ENCODE data around the gene KCNJ14. TPM values are rescaled to one million over a fixed set of nuclear protein-coding genes. Genes with fewer than 3 reads are reported as not detected.

Gene KCNJ14
- total and polyA plus RNA-seq, 2 of the 8 experiments (the other 6 are each of a cell fraction or from before 2014, with no cell fraction given): 0.45 to 0.89 TPM

- H3K4ac ChIP-seq (replicated peaks; ENCODE audit: insufficient read length, low read depth, low read length): no peak overlapping the region
- no peak overlapping the region for H3K27ac ChIP-seq (ENCODE audit: low read depth, low read length)
- CTCF ChIA-PET (ENCODE audit: partially characterized antibody): interaction anchor here (0.5 to 1.6 kb wide), 5 partner anchors 11 to 1013 kb away, joined by 3 to 8 read pairs (median 4); no protein-coding TSS in a partner anchor
- peaks cover 9% of the 10 kb centered on the region for H3K23me2 ChIP-seq (ENCODE audit: low read depth, low read length)
- no peak overlapping the region for H3K23ac ChIP-seq (ENCODE audit: insufficient read length)
- H4K8ac ChIP-seq (ENCODE audit: extremely low read depth, insufficient read depth, low read length): no peak overlapping the region
- H2BK15ac ChIP-seq (ENCODE audit: low read length): no peak overlapping the region
- 91% methylated on average over 37 of the region's 38 CpGs; no CpG with 5 or more reads in 1 of the 2 experiments for WGBS, 2 experiments (ENCODE audit: extremely low coverage in 1 of 2, insufficient coverage in 1 of 2, insufficient read length in 1 of 2, insufficient replicate concordance in 2 of 2, low coverage in 1 of 2, low lambda C conversion rate in 2 of 2, missing lambda C conversion rate in 1 of 2)
- H3K27me3 ChIP-seq (replicated peaks in 1 of 4; ENCODE audit: control insufficient read depth in 3 of 4, extremely low read depth in 1 of 4, insufficient read depth in 3 of 4, low read length in 3 of 4): no peaks in the 10 kb centered on the region
- POLR2A ChIA-PET (ENCODE audit: partially characterized antibody): interaction anchor here (1.0 to 3.0 kb wide), 11 partner anchors 10 to 53 kb away, joined by 3 to 13 read pairs (median 5); partner anchors contain the start of genes KCNJ14 and KDELR1
- peaks cover 6 to 19% (median 16%) of the 10 kb centered on the region in 4 experiments; a peak in 7 of 8 replicates for H3K36me3 ChIP-seq (ENCODE audit: control insufficient read depth in 2 of 4, insufficient read depth in 4 of 4, low read length in 3 of 4)
- peaks cover 0 to 9% of the 10 kb centered on the region in 2 experiments for H4K20me1 ChIP-seq (replicated peaks in 1 of 2; ENCODE audit: control insufficient read depth in 1 of 2, insufficient read depth in 2 of 2, low read length in 2 of 2)
- H3K4me2 ChIP-seq (ENCODE audit: insufficient read depth in 1 of 2, low read depth in 2 of 2, low read length in 2 of 2): peak overlapping the region; percentile 53 to 85
- H2BK12ac ChIP-seq (ENCODE audit: low read depth, low read length): peak overlapping the region; percentile 17; the same call in 1 of the 2 replicates
- no peak for FAIRE-seq
- no peak overlapping the region for H4K91ac ChIP-seq (replicated peaks; ENCODE audit: insufficient read length, low read length)
- no peak overlapping the region for H4K5ac ChIP-seq (ENCODE audit: insufficient read length, low read depth, low read length)
- H3K56ac ChIP-seq (replicated peaks; ENCODE audit: insufficient read length, low read depth, low read length): no peak overlapping the region
- 0 out of 2 replicates have a peak overlapping the region, but pooled peaks have one; percentile 24 for H2AK5ac ChIP-seq (ENCODE audit: low read depth, low read length)
- H2BK20ac ChIP-seq (ENCODE audit: low read length): no peak overlapping the region
- H3K18ac ChIP-seq (ENCODE audit: extremely low read depth, low read length): no peak overlapping the region
- no peak overlapping the region for H3K14ac ChIP-seq (ENCODE audit: insufficient read length)
- peaks cover 0 to 8% of the 10 kb centered on the region in 2 experiments; a peak in 2 of 4 replicates for H3K79me2 ChIP-seq (ENCODE audit: control insufficient read depth in 1 of 2, insufficient read depth in 2 of 2, low read length in 2 of 2)
- H3K9me3 ChIP-seq (ENCODE audit: insufficient read depth in 2 of 2, low read depth in 1 of 2, low read length in 1 of 2): no peaks in the 10 kb centered on the region
- H2BK5ac ChIP-seq (ENCODE audit: low read depth, low read length): no peak overlapping the region; the same call in 1 of the 2 replicates
- peak overlapping the region; percentile 80 to 99 (median 95); a peak in 3 of 8 replicates for H3K4me3 ChIP-seq (ENCODE audit: extremely low read depth in 1 of 4, insufficient read depth in 2 of 4, low read depth in 3 of 4, low read length in 4 of 4)
- H2AFZ ChIP-seq (ENCODE audit: low read length): no peak overlapping the region
- H3K79me1 ChIP-seq (ENCODE audit: low read depth, low read length): peaks cover 2% of the 10 kb centered on the region; the same call in 1 of the 2 replicates
- peaks cover 0 to 5% (median 4%) of the 10 kb centered on the region in 4 experiments; a peak in 4 of 7 replicates for H3K4me1 ChIP-seq (replicated peaks in 1 of 4; ENCODE audit: control insufficient read depth in 3 of 4, insufficient read depth in 4 of 4, low read length in 3 of 4)
- H2BK120ac ChIP-seq (replicated peaks; ENCODE audit: low read depth, low read length): no peak overlapping the region
- no peak for DNase-seq (ENCODE audit: low read depth in 1 of 2, low spot score in 2 of 2)
- no peak overlapping the region for H3K9ac ChIP-seq (replicated peaks in 1 of 4; ENCODE audit: extremely low read depth in 1 of 4, low read depth in 3 of 4, low read length in 3 of 4)
- TF ChIP-seq, protein P1, sequence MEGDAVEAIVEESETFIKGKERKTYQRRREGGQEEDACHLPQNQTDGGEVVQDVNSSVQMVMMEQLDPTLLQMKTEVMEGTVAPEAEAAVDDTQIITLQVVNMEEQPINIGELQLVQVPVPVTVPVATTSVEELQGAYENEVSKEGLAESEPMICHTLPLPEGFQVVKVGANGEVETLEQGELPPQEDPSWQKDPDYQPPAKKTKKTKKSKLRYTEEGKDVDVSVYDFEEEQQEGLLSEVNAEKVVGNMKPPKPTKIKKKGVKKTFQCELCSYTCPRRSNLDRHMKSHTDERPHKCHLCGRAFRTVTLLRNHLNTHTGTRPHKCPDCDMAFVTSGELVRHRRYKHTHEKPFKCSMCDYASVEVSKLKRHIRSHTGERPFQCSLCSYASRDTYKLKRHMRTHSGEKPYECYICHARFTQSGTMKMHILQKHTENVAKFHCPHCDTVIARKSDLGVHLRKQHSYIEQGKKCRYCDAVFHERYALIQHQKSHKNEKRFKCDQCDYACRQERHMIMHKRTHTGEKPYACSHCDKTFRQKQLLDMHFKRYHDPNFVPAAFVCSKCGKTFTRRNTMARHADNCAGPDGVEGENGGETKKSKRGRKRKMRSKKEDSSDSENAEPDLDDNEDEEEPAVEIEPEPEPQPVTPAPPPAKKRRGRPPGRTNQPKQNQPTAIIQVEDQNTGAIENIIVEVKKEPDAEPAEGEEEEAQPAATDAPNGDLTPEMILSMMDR (IDR thresholded peaks at IDR 0.05; ENCODE audit: control extremely low read depth in 1 of 3, insufficient read depth in 1 of 3, low read depth in 1 of 3, low read length in 3 of 3): no peak
- TF ChIP-seq SRF (IDR thresholded peaks at IDR 0.05; ENCODE audit: low read depth, low read length): no peak
- no peak for TF ChIP-seq CREB1 (IDR thresholded peaks at IDR 0.05)
- TF ChIP-seq BACH1 (IDR thresholded peaks at IDR 0.05; ENCODE audit: low read length): no peak
- TF ChIP-seq NANOG (IDR thresholded peaks at IDR 0.05; ENCODE audit: insufficient read depth, low read depth, low read length, poor library complexity, severe bottlenecking): no peak
- TF ChIP-seq RXRA (IDR thresholded peaks at IDR 0.05; ENCODE audit: insufficient read depth, low read depth, low read length): no peak
Measured at GRCh38 chr19:48444129-48444935, 11.0 kb upstream of the KCNJ14 start.

All from H1 (cell line).